Raji (cell line): ENCODE results near the gene MIEF1.

ENCODE experiments used
- POLR2A ChIP-seq: IDR thresholded peaks from 2 replicates; pipeline ENCODE4 v1.6.1; 2011; ENCODE audit warnings: low read depth, low read length, control low read depth; ENCODE audit not compliant: insufficient read depth

MIEF1 gene

DNA sequence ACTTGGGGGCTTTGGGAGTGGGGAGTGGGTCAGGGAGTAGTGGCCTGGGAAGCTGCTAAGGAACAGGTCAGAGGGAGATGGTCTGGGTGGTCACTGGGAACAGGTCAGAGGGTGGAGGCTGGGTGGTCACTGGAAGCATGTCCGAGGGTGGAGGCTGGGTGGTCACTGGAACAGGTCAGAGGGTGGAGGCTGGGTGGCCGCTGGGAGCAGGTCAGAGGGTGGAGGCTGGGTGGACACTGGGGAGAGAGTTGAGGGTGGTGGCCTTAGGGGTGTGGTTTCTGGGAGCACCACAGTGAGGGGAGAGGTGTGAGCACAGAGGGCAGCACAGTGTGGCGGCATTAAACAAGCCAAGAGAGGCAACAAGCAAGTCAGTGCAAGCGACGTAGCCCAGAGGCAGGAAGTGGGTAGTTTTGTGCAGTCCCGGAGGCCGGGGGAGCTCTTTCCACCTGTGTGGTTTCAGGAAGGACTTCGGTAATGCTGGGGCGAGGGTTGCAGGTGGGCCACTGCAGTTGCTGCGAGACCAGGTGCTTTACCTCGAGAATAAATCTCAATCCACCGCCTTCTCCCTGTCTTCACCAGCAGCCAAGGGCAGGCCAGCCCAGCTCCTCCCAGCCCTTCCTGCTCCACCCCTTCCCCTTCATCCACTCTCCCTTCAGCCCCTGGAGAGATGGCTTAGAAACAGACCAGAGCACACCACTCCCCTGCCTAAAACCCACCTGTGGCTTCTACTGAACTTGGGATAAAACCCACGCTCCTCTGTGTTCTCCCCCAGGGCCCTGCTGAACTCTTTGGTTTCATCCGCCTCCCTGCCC, 65.3 kb downstream of the MIEF1 start:
- no peak for TF ChIP-seq POLR2A
